Mesodermal cell (in vitro differentiated cells): ENCODE measurements around the gene AP1S3.
"Not testable (repeated sequence)": the region's sequence is repeated elsewhere in the genome, so short reads cannot be mapped to it uniquely, and the experiment has no call there.

Experiments used
- H3K27ac ChIP-seq: 2 replicates; pipeline ENCODE4 v1.7.0; 2013; ENCODE audit warnings: mild to moderate bottlenecking, low read depth, low read length, moderate library complexity; ENCODE audit not compliant: severe bottlenecking
- H3K36me3 ChIP-seq: 2 replicates; pipeline ENCODE4 v1.7.1; 2013; ENCODE audit warnings: mild to moderate bottlenecking, low read length, moderate library complexity; ENCODE audit not compliant: control insufficient read depth, insufficient read depth
- H3K4me1 ChIP-seq: one replicate; pipeline ENCODE4 v1.7.1; 2013; ENCODE audit warnings: mild to moderate bottlenecking, low read length; ENCODE audit not compliant: insufficient read depth, control insufficient read depth, poor library complexity, severe bottlenecking
- H3K4me3 ChIP-seq: 2 replicates; pipeline ENCODE4 v1.7.0; 2013; ENCODE audit warnings: low read length, control low read depth, mild to moderate bottlenecking; ENCODE audit not compliant: insufficient read depth, poor library complexity, severe bottlenecking; ENCODE audit errors: extremely low read depth
- H3K9me3 ChIP-seq: 2 replicates; pipeline ENCODE4 v1.7.1; 2013; ENCODE audit warnings: mild to moderate bottlenecking, low read length, moderate library complexity; ENCODE audit not compliant: control insufficient read depth
- WGBS, 2 experiments: methylation state at CpG; one replicate each; pipeline ENCODE4 v1.1.5; 2013; ENCODE audit warnings: missing lambda C conversion rate in 2 of 2; ENCODE audit not compliant: insufficient coverage in 2 of 2; 5-methylcytosine and 5-hydroxymethylcytosine counted together

AP1S3 gene

DNA sequence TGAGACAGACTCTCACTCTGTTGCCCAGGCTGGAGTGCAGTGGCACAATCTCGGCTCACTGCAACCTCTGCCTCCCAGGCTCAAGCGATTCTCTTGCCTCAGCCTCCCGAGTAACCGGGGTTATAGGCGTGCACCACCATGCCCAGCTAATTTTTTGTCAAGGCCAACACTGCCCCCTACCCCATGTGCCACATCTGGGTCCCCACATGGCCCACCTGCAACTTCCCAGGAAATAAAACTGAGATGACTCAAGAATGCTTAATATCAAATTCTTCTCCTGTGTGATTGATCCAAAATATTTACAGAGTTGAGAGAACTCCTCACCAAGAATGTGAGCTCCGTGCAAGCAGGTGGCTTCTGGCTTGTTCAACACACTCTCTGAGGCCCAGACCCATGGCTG is 9.1 kb downstream of the AP1S3 start:
- Histone ChIP-seq H3K4me3 (no peak overlapping the region), H3K27ac (no peak overlapping the region), H3K4me1 (no peaks in the 10 kb centered on the region), H3K9me3 (no peaks in the 10 kb centered on the region), H3K36me3 (no peaks in the 10 kb centered on the region)
- 82 to 91% methylated on average over 3 to 6 of the region's 6 CpGs for WGBS, 2 experiments

- H3K4me3 ChIP-seq, result no peak overlapping the region
- H3K9me3 ChIP-seq, result no peaks in the 10 kb centered on the region
- 100% methylated on average over 1 to 2 of the region's 4 CpGs for WGBS, 2 experiments
- H3K27ac ChIP-seq, result no peak overlapping the region
- H3K4me1 ChIP-seq, result no peaks in the 10 kb centered on the region
- H3K36me3 ChIP-seq, result no peaks in the 10 kb centered on the region
Measured at GRCh38 chr2:223826995-223827394, 10.4 kb downstream of the AP1S3 start.

- Histone ChIP-seq H3K9me3 (no peaks in the 10 kb centered on the region), H3K4me1 (no peaks in the 10 kb centered on the region), H3K27ac (no peak overlapping the region), H3K4me3 (no peak overlapping the region), H3K36me3 (no peaks in the 10 kb centered on the region)
- 87 to 93% methylated on average over 7 to 8 of the region's 8 CpGs for WGBS, 2 experiments
Measured at GRCh38 chr2:223824301-223824700, 13.1 kb downstream of the AP1S3 start.

GRCh38 chr2:223822818-223823217 is 14.6 kb downstream of the AP1S3 start:
- no peaks in the 10 kb centered on the region for H3K9me3 ChIP-seq
- H3K4me1 ChIP-seq, result no peaks in the 10 kb centered on the region
- no peak overlapping the region for H3K4me3 ChIP-seq
- H3K27ac ChIP-seq, result no peak overlapping the region
- H3K36me3 ChIP-seq, result no peaks in the 10 kb centered on the region

DNA sequence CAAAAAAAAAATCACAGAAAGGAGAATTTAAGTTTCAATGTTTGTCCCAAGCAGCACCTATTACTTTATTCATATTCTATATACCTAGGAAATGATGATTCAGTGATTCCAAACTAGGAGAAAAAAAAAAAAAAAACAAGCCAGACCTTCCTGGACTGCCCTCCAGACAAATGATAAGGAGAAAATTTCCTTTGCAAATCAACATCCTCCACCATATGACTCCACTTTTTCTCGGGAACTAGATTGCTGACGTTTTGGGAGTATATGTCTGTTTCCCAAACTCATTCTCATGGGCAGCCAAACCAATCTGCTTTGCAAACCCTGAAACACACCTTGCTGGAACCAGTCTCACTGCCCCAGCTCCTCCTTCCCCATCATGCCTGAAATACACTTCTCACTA is 16.8 kb downstream of the AP1S3 start:
- no peak overlapping the region for H3K4me3 ChIP-seq
- H3K36me3 ChIP-seq, result no peaks in the 10 kb centered on the region
- no peak overlapping the region for H3K27ac ChIP-seq
- no peaks in the 10 kb centered on the region for H3K4me1 ChIP-seq
- H3K9me3 ChIP-seq, result no peaks in the 10 kb centered on the region
- 93 to 100% methylated on average over 2 of the region's 2 CpGs for WGBS, 2 experiments

DNA sequence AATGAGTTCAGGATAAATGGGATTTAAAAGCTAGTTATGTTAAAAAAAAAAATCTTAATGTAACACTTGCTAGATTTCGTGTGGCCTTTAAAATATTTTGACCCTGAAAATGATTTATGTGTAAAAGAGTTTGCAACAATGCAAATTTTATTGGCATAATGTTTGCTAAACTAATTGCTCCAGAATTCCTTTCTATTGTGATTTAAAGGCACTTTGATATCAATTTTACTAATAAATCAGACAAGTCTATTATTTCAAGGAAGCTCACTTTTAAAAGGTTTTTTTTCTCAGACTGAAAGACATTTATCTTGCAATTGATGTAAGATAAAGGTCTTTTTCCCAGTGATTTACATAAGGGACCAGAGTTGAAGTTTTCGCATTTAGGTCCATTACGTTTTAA is 17.5 kb downstream of the AP1S3 start:
- WGBS, 2 experiments, result 100% methylated on average over 1 of the region's 3 CpGs; no CpG with 5 or more reads in 1 of the 2 experiments
- H3K9me3 ChIP-seq, result no peaks in the 10 kb centered on the region

DNA sequence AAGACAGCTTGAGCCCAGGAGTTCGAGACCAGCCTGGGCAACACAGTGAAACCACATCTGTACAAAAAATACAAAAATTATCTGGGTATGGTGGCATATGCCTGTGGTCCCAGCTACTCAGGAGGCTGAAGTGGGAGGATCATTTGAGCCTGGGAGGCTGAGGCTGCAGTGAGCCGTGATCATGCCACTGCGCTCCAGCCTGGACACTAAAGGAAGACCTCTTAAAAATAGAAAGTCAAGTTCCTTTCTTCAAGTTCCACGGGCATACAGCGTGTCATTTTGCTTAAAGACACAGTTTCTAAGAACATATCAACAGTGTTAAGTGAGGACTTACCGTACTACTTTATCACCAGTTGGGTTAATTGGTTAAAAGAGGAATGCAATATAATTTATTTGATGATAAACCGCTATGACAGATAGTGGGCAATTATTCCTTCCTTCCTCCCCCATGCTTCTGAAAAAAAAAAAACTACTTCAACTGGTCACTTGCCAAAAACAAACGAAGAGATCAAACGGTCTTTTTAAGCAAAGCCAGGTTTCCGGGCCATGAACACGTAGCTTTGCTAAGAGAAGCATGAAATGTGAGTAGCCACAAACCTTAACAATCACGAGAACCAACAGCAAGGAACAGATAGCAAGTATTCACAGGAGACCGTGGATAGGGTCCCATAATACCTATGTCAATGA is 21.4 kb downstream of the AP1S3 start:
- no peaks in the 10 kb centered on the region for H3K9me3 ChIP-seq
- no peaks in the 10 kb centered on the region for H3K4me1 ChIP-seq
- WGBS, 2 experiments, result 85 to 88% methylated on average over 8 to 10 of the region's 13 CpGs
- no peak overlapping the region for H3K27ac ChIP-seq
- H3K4me3 ChIP-seq, result no peak overlapping the region
- no peaks in the 10 kb centered on the region for H3K36me3 ChIP-seq

More for the DNA sequence above, 17.5 kb downstream of the AP1S3 start:
- no peak overlapping the region for H3K4me3 ChIP-seq
- no peaks in the 10 kb centered on the region for H3K36me3 ChIP-seq
- no peaks in the 10 kb centered on the region for H3K4me1 ChIP-seq
- H3K27ac ChIP-seq, result no peak overlapping the region

DNA sequence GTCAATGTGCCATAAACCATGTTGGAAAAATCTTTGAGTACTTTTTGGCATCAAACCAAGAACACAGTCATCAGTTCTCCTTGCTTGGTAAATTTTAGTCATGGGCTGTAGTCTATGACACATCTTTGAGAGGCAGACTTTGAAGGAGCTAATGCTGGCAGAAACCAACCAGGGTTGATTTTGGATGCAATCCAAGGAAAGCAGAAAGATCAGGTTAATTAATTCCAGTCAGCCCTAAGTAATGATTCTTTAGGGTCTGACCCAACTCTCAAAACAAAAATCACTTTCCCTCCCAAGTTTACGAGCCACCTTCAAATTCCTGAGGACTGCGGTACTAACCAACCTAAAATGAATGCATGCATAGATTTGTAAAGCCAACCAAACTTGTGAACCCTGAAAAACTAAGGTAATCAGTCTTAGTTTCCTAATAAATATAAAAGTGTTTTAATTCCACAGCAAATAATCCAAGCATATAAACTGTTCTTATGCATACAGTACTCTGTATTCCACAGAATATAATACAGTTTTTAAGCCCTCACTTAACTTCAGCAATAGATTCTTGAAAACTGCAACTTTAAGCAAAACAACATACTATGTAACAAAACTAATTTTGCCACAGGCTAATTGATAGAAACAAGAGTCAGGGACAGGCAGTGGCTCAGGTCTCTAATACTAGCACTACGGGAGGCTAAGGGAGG is 22.0 kb downstream of the AP1S3 start:
- H3K4me1 ChIP-seq, result no peaks in the 10 kb centered on the region
- H3K9me3 ChIP-seq, result no peaks in the 10 kb centered on the region
- no peak overlapping the region for H3K4me3 ChIP-seq
- H3K36me3 ChIP-seq, result no peaks in the 10 kb centered on the region
- no peak overlapping the region for H3K27ac ChIP-seq
- 93% methylated on average over 2 of the region's 3 CpGs; no CpG with 5 or more reads in 1 of the 2 experiments for WGBS, 2 experiments

DNA sequence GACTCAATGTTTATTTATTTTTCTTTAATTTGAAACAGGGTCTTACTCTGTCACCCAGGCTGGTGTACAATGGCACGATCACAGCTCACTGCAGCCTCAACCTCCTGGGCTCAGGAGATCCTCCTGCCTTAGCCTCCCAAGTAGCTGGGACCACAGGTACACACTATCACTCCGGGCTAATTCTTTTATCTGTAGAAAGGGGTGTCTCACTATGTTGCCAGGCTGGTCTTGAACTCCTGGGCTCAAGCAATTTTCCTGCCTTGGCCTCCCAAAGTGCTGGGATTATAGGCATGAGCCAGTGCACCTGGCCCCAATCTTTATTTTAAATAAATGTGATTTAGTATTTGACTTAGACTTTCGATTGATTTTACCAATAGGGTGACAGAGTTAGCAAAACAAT is 22.6 kb downstream of the AP1S3 start:
- not testable (repeated sequence) for H3K4me1 ChIP-seq, H3K9me3 ChIP-seq, H3K4me3 ChIP-seq, H3K36me3 ChIP-seq, H3K27ac ChIP-seq
- 84 to 100% methylated on average over 1 to 2 of the region's 3 CpGs for WGBS, 2 experiments

DNA sequence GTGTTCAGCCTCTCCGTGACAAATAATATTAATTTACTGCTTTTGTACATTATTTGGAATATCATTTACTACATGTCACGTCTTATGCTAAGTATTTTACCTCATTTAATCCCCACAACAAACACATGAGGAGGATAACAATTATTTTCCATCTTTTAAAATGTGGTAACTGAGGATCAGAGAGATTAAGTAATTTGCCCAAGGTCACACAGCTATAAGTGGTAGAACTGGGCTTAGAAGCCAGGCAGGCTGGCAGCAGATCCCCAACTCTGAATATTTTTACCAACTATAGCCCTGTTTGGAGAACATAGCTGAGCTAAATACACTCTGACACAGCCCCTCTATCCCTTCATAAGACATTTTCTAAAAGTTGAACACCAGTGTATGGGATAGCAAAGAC is 24.1 kb downstream of the AP1S3 start:
- Histone ChIP-seq H3K36me3 (no peaks in the 10 kb centered on the region), H3K27ac (no peak overlapping the region), H3K4me3 (no peak overlapping the region), H3K9me3 (no peaks in the 10 kb centered on the region), H3K4me1 (no peaks in the 10 kb centered on the region)
- no CpG with 5 or more reads among the region's 2 CpGs for WGBS, 2 experiments

- Histone ChIP-seq H3K36me3 (no peaks in the 10 kb centered on the region), H3K4me1 (no peaks in the 10 kb centered on the region)
- WGBS, 2 experiments, result no CpG with 5 or more reads among the region's 2 CpGs
Measured at GRCh38 chr2:223811757-223812156, 25.6 kb downstream of the AP1S3 start.

More at GRCh38 chr2:223811757-223812156, 25.6 kb downstream of the AP1S3 start:
- no peaks in the 10 kb centered on the region for H3K9me3 ChIP-seq
- H3K4me3 ChIP-seq, result no peak overlapping the region
- no peak overlapping the region for H3K27ac ChIP-seq
